ENCODE measurements around the gene ZNF462.

DNA sequence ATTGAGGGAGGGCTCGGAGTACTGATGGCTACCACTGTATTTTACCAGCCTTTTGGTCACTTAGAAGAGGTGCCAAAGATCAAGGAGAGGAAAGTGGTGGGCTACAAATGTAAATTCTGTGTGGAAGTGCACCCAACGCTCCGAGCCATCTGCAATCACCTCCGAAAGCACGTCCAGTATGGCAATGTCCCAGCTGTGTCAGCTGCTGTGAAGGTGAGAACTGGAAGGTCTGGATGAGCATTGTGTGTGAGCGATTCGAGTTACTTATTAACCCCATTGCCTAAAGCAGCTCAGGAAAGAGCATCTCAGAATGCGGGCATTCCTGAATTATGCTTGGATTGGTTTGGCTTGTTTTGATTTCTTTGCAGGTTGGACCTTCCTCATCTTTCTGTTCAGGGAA lies 67.5 kb downstream of the ZNF462 start:
- TF ChIP-seq POLR2A (IDR thresholded peaks at IDR 0.05; ENCODE audit: low read length) (no peak), FOSL2 (IDR thresholded peaks at IDR 0.05) (no peak), FOSL2 (CRISPR knock-in tag; IDR thresholded peaks at IDR 0.05) (no peak), CHD2 (IDR thresholded peaks at IDR 0.05; ENCODE audit: low read length, partially characterized antibody) (no peak)
- TF ChIP-seq, protein P1, sequence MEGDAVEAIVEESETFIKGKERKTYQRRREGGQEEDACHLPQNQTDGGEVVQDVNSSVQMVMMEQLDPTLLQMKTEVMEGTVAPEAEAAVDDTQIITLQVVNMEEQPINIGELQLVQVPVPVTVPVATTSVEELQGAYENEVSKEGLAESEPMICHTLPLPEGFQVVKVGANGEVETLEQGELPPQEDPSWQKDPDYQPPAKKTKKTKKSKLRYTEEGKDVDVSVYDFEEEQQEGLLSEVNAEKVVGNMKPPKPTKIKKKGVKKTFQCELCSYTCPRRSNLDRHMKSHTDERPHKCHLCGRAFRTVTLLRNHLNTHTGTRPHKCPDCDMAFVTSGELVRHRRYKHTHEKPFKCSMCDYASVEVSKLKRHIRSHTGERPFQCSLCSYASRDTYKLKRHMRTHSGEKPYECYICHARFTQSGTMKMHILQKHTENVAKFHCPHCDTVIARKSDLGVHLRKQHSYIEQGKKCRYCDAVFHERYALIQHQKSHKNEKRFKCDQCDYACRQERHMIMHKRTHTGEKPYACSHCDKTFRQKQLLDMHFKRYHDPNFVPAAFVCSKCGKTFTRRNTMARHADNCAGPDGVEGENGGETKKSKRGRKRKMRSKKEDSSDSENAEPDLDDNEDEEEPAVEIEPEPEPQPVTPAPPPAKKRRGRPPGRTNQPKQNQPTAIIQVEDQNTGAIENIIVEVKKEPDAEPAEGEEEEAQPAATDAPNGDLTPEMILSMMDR (IDR thresholded peaks at IDR 0.05), result no peak
